ENCODE results near the gene GALNT17.

The GALNT17 gene

GRCh38 chr7:71453630-71454029 is 321.7 kb downstream of the GALNT17 start:
- no peak for DNase-seq (ENCODE audit: low read depth in 2 of 3, low spot score in 2 of 3)

GRCh38 chr7:71454981-71455380 is 323.0 kb downstream of the GALNT17 start:
- no peak for DNase-seq (ENCODE audit: low read depth in 2 of 3, low spot score in 2 of 3)

- DNase-seq (ENCODE audit: low read depth in 2 of 3, low spot score in 2 of 3), result no peak
Observed at GRCh38 chr7:71457021-71457420, 325.1 kb downstream of the GALNT17 start.

GRCh38 chr7:71457846-71458590 is 326.1 kb downstream of the GALNT17 start:
- no peak for DNase-seq (ENCODE audit: low read depth in 2 of 3, low spot score in 2 of 3)

GRCh38 chr7:71459132-71459531 is 327.2 kb downstream of the GALNT17 start:
- DNase-seq (ENCODE audit: low read depth in 2 of 3, low spot score in 2 of 3), result no peak

- DNase-seq (ENCODE audit: low read depth in 2 of 3, low spot score in 2 of 3), result no peak
Observed at GRCh38 chr7:71461572-71461971, 329.6 kb downstream of the GALNT17 start.

- no peak for DNase-seq (ENCODE audit: low read depth in 2 of 3, low spot score in 2 of 3)
Observed at GRCh38 chr7:71465741-71466189, 333.8 kb downstream of the GALNT17 start.

- no peak for DNase-seq (ENCODE audit: low read depth in 2 of 3, low spot score in 2 of 3)
Observed at GRCh38 chr7:71466448-71467145, 334.7 kb downstream of the GALNT17 start.

- DNase-seq (ENCODE audit: low read depth in 2 of 3, low spot score in 2 of 3), result no peak
Observed at GRCh38 chr7:71470326-71470725, 338.4 kb downstream of the GALNT17 start.

GRCh38 chr7:71470830-71471229 is 338.9 kb downstream of the GALNT17 start:
- no peak for DNase-seq (ENCODE audit: low read depth in 2 of 3, low spot score in 2 of 3)

- no peak for DNase-seq (ENCODE audit: low read depth in 2 of 3, low spot score in 2 of 3)
Observed at GRCh38 chr7:71472962-71473361, 341.0 kb downstream of the GALNT17 start.

GRCh38 chr7:71473366-71473967 is 341.5 kb downstream of the GALNT17 start:
- no peak for DNase-seq (ENCODE audit: low read depth in 2 of 3, low spot score in 2 of 3)

GRCh38 chr7:71477441-71477840 is 345.5 kb downstream of the GALNT17 start:
- no peak for DNase-seq (ENCODE audit: low read depth in 2 of 3, low spot score in 2 of 3)

GRCh38 chr7:71479231-71479630 is 347.3 kb downstream of the GALNT17 start:
- DNase-seq (ENCODE audit: low read depth in 2 of 3, low spot score in 2 of 3), result no peak

- no peak for DNase-seq (ENCODE audit: low read depth in 2 of 3, low spot score in 2 of 3)
Observed at GRCh38 chr7:71480791-71481190, 348.8 kb downstream of the GALNT17 start.

- no peak for DNase-seq (ENCODE audit: low read depth in 2 of 3, low spot score in 2 of 3)
Observed at GRCh38 chr7:71482284-71482683, 350.3 kb downstream of the GALNT17 start.

- DNase-seq (ENCODE audit: low read depth in 2 of 3, low spot score in 2 of 3), result no peak
Observed at GRCh38 chr7:71484380-71484779, 352.4 kb downstream of the GALNT17 start.

GRCh38 chr7:71485586-71485985 is 353.6 kb downstream of the GALNT17 start:
- DNase-seq (ENCODE audit: low read depth in 2 of 3, low spot score in 2 of 3), result no peak

- DNase-seq (ENCODE audit: low read depth in 2 of 3, low spot score in 2 of 3), result no peak
Observed at GRCh38 chr7:71486414-71486813, 354.5 kb downstream of the GALNT17 start.

- DNase-seq (ENCODE audit: low read depth in 2 of 3, low spot score in 2 of 3), result no peak
Observed at GRCh38 chr7:71486856-71487628, 355.1 kb downstream of the GALNT17 start.

GRCh38 chr7:71488308-71488707 is 356.4 kb downstream of the GALNT17 start:
- DNase-seq (ENCODE audit: low read depth in 2 of 3, low spot score in 2 of 3), result no peak
